ENCODE measurements around the gene BUD31. TPM values are rescaled to one million over a fixed set of nuclear protein-coding genes. Genes with fewer than 3 reads are reported as not detected.

BUD31 gene
- total and polyA plus RNA-seq, 9 of the 15 experiments (the other 6 are each of a cell fraction or from before 2014, with no cell fraction given) = 105 to 342 (median 247) TPM

DNA sequence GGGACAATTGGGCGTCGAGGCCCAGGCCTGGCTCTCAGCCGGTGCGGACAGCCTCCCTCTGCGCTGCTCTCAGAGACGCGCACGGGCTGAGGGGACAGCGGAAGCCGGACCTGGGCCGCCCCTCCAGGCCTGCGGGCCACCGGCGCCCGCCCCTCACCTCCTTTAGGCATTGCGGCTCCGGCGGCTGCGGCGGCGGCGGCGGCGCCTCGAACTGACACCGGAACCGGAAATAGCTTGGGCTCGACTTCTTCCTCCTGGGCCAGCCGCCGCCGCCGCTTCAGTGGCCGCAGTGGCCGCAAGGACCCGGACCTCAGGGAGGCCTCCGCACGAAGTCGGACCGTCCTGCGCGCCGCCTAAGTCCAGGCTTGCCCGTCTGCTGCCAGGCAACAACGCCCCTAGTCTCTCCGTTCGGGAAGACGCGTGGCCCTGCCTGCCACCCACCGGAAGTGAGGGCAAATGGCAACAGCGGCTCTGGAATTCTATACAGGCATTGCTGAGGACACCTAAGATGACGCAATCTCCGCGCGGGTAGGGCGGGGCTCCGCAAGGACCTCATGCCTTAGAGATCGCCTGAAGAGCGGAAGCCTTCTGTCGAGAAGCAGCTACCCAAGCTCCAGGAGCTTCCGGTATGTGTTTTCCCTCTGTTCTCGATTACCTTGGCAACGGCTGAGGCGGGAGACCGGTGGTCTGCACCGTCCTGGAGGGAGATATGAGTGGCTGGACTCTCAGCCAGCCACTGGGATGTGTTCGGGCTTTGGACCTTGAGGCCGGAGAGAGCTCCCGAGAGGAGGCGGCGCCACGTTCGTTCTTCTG is at the start of gene BUD31, which contains the start of gene PDAP1 (continued):
- peak; percentile 59 for TF ChIP-seq TEAD4 (IDR thresholded peaks at IDR 0.05; ENCODE audit: low read length)
- TF ChIP-seq TEAD4 (CRISPR knock-in tag; IDR thresholded peaks at IDR 0.05; ENCODE audit: borderline replicate concordance) = no peak
- no peak for TF ChIP-seq MAFF (IDR thresholded peaks at IDR 0.05; ENCODE audit: low read length)
- no peak for TF ChIP-seq FOXM1 (IDR thresholded peaks at IDR 0.05; ENCODE audit: low read depth)
- TF ChIP-seq FOXM1 (CRISPR knock-in tag; IDR thresholded peaks at IDR 0.05; ENCODE audit: low read depth) = peak; percentile 87
- TF ChIP-seq TAF7 (tag; IDR thresholded peaks at IDR 0.05) = peak; percentile 84; the same call in 1 of the 2 replicates
- TF ChIP-seq, protein P1, sequence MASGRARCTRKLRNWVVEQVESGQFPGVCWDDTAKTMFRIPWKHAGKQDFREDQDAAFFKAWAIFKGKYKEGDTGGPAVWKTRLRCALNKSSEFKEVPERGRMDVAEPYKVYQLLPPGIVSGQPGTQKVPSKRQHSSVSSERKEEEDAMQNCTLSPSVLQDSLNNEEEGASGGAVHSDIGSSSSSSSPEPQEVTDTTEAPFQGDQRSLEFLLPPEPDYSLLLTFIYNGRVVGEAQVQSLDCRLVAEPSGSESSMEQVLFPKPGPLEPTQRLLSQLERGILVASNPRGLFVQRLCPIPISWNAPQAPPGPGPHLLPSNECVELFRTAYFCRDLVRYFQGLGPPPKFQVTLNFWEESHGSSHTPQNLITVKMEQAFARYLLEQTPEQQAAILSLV (tag; IDR thresholded peaks at IDR 0.05) = peak; percentile 100
- peak; percentile 57; the same call in 1 of the 2 replicates for TF ChIP-seq NCOR1 (IDR thresholded peaks at IDR 0.05)
- TF ChIP-seq LARP7 (IDR thresholded peaks at IDR 0.05) = no peak
- TF ChIP-seq ZNF696 (CRISPR knock-in tag; conservative IDR thresholded peaks at IDR 0.05) = no peak
- no peak for TF ChIP-seq RCOR1 (IDR thresholded peaks at IDR 0.05; ENCODE audit: borderline replicate concordance in 1 of 2, low read depth in 2 of 2, low read length in 2 of 2)
- TF ChIP-seq, protein P2, sequence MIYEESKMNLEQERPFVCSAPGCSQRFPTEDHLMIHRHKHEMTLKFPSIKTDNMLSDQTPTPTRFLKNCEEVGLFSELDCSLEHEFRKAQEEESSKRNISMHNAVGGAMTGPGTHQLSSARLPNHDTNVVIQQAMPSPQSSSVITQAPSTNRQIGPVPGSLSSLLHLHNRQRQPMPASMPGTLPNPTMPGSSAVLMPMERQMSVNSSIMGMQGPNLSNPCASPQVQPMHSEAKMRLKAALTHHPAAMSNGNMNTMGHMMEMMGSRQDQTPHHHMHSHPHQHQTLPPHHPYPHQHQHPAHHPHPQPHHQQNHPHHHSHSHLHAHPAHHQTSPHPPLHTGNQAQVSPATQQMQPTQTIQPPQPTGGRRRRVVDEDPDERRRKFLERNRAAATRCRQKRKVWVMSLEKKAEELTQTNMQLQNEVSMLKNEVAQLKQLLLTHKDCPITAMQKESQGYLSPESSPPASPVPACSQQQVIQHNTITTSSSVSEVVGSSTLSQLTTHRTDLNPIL (CRISPR knock-in tag; IDR thresholded peaks at IDR 0.05) = peak; percentile 18; the same call in 1 of the 2 replicates
- 0 out of 2 replicates have a peak, but pooled peaks have one; percentile 75 for TF ChIP-seq RUNX1 (IDR thresholded peaks at IDR 0.05; ENCODE audit: low read depth)
- TF ChIP-seq RBM17 (IDR thresholded peaks at IDR 0.05; ENCODE audit: borderline replicate concordance, low read depth, low read length) = no peak
- peak; percentile 75; the same call in 1 of the 2 replicates for TF ChIP-seq ZNF644 (tag; IDR thresholded peaks at IDR 0.05; ENCODE audit: low read depth)
- TF ChIP-seq, protein P3, sequence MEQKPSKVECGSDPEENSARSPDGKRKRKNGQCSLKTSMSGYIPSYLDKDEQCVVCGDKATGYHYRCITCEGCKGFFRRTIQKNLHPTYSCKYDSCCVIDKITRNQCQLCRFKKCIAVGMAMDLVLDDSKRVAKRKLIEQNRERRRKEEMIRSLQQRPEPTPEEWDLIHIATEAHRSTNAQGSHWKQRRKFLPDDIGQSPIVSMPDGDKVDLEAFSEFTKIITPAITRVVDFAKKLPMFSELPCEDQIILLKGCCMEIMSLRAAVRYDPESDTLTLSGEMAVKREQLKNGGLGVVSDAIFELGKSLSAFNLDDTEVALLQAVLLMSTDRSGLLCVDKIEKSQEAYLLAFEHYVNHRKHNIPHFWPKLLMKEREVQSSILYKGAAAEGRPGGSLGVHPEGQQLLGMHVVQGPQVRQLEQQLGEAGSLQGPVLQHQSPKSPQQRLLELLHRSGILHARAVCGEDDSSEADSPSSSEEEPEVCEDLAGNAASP (IDR thresholded peaks at IDR 0.05) = no peak
- peak; percentile 86; the same call in 1 of the 2 replicates for TF ChIP-seq POLR2AphosphoS5 (IDR thresholded peaks at IDR 0.05; ENCODE audit: control insufficient read depth, insufficient read depth, low read depth, low read length)
- TF ChIP-seq, protein P4, sequence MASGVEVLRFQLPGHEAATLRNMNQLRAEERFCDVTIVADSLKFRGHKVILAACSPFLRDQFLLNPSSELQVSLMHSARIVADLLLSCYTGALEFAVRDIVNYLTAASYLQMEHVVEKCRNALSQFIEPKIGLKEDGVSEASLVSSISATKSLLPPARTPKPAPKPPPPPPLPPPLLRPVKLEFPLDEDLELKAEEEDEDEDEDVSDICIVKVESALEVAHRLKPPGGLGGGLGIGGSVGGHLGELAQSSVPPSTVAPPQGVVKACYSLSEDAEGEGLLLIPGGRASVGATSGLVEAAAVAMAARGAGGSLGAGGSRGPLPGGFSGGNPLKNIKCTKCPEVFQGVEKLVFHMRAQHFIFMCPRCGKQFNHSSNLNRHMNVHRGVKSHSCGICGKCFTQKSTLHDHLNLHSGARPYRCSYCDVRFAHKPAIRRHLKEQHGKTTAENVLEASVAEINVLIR (CRISPR knock-in tag; IDR thresholded peaks at IDR 0.05) = peak; percentile 74
- peak; percentile 73; the same call in 1 of the 2 replicates for TF ChIP-seq SOX6 (IDR thresholded peaks at IDR 0.05)
- TF ChIP-seq PTBP1 (IDR thresholded peaks at IDR 0.05; ENCODE audit: low read depth, low read length) = peak; percentile 23; the same call in 1 of the 2 replicates
- TF ChIP-seq SMARCE1 (IDR thresholded peaks at IDR 0.05) = no peak
- TF ChIP-seq RBM39 (optimal IDR thresholded peaks at IDR 0.05; ENCODE audit: low read depth, low read length) = peak; percentile 46
- no peak for TF ChIP-seq RFX7 (CRISPR knock-in tag; IDR thresholded peaks at IDR 0.05)
- TF ChIP-seq HLTF (IDR thresholded peaks at IDR 0.05) = no peak
- no peak for TF ChIP-seq NCOA6 (IDR thresholded peaks at IDR 0.05)
